Germinal center (tissue), 1 donor: Measurements from ENCODE around the gene CADM3.
A peak's percentile ranks its signal among the peaks of the same experiment; 100 is the strongest.

ENCODE experiments used
- DNase-seq: peaks from one replicate; pipeline ENCODE4 v3.0.0; 2012; ENCODE audit warnings: mixed read lengths, low spot score

The CADM3 gene

GRCh38 chr1:159173320-159173719 is 1.9 kb downstream of the CADM3 start:
- no peak for DNase-seq

- no peak for DNase-seq
These were observed 4.2 kb downstream of the CADM3 start for GRCh38 chr1:159175571-159175970.

DNA sequence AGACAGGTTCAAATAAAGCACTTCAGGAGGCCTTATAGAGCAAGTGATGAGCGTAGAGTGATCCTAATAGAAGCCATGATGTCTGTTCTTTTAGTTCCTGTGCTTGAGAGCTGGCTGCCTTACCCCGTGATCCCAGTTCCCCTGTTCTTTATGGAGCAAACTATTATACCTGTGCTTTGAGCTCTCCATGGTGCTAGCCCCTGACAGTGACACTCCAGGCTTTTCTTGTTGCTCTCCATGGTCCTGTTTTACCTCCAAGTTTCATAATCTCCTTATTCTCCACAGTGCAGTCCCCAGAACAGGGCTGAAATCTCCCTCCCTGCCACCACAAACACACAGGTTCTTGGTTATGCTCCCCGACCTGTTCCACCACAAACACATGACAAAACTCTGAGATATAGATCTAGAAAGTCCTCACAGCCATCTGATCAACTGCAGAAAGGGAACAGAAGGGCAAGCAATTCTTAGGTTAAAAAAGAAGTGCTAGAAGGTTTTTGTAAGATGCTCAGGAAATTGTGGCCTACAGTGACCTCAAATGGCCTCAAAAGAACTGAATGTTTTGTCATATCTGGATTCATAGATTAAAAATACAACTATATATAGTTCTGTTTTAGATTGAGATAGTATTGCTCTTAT is 6.0 kb downstream of the CADM3 start:
- peak; percentile 32 for DNase-seq

DNA sequence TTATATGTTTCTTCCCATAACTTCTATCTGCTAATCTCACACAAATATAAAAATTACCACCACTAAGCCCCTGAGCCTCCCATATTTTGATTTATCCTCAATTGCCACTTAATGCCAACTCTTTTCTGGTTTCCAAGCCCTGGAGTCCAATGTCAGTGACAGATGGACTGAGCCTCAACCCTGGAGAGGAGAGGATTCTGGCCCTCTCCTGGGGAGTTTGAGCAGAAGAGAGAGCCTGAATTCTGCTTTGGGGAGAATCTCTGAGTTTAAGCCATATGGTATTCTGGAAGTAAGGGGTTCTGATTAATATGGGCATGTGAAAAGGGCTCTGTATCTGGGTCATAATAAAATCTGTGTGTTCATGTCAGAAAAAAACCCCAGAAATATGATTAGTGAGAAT is 8.5 kb downstream of the CADM3 start:
- DNase-seq: no peak

DNA sequence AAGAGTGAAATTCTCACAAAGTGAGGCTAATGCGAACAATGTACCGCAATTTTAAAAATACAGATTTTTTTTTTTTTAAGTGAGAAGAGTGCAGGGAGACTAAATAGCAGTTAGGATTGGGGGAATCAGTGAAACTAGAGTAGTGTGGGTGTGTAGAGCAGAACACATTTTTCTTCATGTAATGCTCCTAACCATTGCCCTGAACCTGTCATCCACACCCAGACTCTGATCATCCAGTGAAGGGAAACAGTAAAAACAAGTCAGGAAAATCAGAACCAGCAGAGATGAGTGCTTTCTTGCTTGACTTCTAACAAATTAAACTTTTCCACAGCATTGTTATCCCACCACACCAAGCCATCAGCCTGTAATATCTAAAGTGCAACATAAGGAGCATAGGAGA is 9.1 kb downstream of the CADM3 start:
- no peak for DNase-seq

- no peak for DNase-seq
These were observed 10.1 kb downstream of the CADM3 start for GRCh38 chr1:159181328-159182024.

- DNase-seq: no peak
These were observed 12.8 kb downstream of the CADM3 start for GRCh38 chr1:159184201-159184600.

- DNase-seq: no peak
These were observed 13.7 kb downstream of the CADM3 start for GRCh38 chr1:159185121-159185520.

DNA sequence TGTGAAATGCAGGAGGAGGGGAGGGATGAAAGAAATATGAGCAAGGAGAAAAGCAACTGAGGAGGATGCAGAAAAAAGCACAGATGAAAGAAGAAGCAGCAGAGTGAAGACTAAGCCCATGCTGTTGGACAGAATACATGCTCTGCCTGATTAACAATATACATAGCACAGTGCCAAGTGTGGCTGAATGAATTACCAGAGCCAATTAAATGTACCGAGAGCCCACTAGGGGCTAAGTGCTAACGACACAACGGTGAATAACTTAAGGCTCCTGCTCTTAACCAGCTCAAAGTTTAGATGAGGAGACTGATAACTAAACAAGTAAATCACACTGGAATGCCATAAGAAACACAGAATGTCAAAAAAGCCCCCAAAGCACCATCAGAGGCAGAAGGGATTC is 15.6 kb downstream of the CADM3 start:
- no peak for DNase-seq

- no peak for DNase-seq
These were observed 16.4 kb downstream of the CADM3 start for GRCh38 chr1:159187647-159188374.

GRCh38 chr1:159188375-159188788 is 17.0 kb downstream of the CADM3 start:
- peak; percentile 81 for DNase-seq

- no peak for DNase-seq
These were observed 19.0 kb downstream of the CADM3 start for GRCh38 chr1:159190441-159190840.

DNA sequence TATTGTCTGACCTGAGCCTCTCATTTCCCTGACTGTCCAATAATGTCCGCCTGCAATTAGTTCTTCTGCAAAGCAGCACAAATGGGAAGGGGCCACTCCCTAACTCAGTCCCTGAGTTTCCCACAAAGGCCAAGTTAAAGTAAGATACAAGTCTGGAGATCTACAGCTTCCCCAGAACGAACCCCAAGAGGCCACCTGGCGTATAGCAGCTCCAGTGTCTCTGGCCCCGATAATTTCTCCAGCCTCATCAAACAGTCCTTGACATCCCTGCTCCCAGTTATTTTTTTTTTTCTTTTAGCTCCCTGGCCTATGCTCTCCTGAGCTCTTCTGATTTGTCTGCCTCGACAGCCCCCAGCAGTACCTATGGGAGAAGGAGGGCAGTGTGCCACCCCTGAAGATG is 25.1 kb downstream of the CADM3 start:
- no peak for DNase-seq

DNA sequence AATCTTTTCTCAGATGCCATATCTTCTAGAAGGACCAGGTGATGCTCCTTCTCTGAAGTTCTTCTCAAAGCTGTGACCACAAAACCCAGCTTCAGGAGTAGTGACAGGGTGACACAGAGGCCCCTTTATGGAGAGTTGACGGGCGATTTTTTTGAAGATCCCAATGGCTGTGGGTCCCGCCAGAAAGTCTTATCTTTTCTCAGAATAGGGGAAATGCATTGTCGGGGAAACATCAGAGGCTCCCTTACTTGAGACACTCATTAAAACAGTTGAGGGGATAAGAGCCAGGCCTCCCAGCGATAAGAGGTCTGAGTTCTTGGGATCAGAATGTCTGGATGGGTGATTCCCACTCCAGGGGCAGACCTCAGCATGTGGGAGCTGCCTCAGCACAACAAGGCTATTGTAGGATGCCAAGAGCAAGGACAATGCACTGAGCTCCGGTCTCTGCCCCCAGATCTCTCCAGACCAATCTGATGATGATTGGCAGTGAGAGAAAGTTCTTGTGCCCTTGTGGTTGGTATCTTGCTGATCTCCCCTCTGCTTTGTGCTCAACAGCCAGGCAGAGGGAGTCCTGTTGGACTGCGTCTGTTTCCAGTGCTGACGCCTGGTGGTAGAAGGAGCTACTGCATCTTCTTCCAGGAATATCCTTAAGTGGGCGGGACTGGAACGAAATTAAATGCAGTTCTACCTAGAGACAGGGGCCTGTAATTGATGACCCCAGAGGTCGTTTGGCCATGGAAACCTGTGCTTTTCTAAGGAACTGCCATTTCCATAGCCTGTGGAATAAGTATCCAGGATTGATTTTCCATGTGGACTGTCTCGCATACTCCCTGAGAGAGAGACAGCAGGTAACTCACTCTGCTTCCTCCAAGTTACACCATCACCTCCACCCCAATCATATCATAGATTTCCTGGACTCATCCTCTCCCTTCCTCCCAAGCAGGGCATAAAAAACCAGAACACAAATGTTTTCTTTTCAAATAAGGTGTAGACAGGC is 26.4 kb downstream of the CADM3 start:
- peak; percentile 59 for DNase-seq

DNA sequence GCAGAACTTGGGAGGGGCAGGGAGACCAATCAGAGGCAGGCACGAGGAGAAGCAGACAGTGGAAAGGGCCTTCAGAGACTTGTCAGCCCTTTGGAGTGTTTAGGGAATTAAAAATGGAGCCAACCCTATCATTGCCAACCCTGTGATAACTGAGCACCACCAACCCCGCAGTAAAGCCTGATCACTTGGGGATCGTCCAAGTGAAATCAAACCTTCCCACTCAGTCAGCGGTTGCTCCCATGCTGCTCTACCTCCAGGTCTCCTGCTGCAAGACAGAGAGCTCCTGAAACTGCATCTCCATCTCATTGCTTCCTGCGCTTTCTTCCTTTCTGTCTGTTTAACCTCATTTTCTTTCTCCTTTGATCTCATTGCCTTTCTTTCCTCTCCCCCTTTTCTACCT is 28.5 kb downstream of the CADM3 start:
- DNase-seq: no peak

DNA sequence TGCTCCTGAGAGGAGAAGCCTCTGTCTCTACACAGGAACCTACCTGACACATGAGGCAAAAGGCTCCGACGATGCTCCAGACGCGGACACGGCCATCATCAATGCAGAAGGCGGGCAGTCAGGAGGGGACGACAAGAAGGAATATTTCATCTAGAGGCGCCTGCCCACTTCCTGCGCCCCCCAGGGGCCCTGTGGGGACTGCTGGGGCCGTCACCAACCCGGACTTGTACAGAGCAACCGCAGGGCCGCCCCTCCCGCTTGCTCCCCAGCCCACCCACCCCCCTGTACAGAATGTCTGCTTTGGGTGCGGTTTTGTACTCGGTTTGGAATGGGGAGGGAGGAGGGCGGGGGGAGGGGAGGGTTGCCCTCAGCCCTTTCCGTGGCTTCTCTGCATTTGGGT is 29.4 kb downstream of the CADM3 start:
- DNase-seq: no peak

DNA sequence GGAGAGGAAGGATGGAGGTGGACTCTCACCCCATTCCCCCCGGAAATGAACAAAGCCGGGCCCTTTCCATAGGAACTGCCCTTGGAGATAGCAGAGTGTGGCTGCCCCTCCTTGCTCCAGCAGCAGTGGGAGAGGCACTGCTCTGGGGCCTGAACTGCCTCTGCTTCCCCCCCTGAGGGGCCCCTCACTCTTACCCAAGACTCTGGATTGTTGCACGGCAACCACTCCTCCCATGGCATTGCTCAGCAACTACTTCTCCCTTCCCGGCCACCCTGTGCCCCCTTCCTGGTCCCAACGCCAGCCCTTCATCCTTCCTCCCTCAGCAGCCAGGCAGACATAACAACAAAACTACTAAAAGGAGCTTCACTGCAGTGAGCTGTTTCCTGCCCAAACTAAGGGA is 30.2 kb downstream of the CADM3 start:
- no peak for DNase-seq

DNA sequence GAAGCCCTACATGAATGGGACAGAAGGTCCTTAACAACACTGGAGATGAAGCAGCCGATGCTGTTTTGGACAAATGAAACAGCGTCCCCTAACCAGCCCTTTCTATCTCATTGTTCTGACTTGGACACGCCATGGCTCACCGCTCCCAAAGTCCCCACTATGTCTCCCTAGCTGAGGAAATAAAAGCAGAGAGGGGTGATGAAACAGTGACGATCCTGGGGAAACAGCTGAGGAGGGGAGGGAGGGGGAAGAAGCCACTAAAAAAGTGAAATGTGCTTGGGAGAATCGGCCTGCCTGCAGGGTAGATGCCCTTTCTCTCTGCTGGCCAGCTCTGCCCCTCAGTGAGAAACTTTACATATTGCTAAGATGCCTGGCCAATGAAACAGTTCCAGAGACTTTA is 32.2 kb downstream of the CADM3 start:
- no peak for DNase-seq

GRCh38 chr1:159204161-159205141 is 33.0 kb downstream of the CADM3 start, which contains the start of gene ACKR1:
TSS of gene ACKR1 (plus strand) at chr1:159204875. CDS start at chr1:159204960, 85 bp downstream.
- DNase-seq: no peak

DNA sequence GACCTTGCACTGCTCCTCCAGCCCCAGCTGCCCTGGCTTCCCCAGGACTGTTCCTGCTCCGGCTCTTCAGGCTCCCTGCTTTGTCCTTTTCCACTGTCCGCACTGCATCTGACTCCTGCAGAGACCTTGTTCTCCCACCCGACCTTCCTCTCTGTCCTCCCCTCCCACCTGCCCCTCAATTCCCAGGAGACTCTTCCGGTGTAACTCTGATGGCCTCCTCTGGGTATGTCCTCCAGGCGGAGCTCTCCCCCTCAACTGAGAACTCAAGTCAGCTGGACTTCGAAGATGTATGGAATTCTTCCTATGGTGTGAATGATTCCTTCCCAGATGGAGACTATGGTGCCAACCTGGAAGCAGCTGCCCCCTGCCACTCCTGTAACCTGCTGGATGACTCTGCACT is 33.8 kb downstream of the CADM3 start:
- no peak for DNase-seq

GRCh38 chr1:159206110-159206509 is 34.7 kb downstream of the CADM3 start:
- no peak for DNase-seq
